ENCODE data around the gene OR3A2.
A peak's percentile ranks its signal among the peaks of the same experiment; 100 is the strongest.
"Not testable (repeated sequence)": the region's sequence is repeated elsewhere in the genome, so short reads cannot be mapped to it uniquely, and the experiment has no call there.

The OR3A2 gene

DNA sequence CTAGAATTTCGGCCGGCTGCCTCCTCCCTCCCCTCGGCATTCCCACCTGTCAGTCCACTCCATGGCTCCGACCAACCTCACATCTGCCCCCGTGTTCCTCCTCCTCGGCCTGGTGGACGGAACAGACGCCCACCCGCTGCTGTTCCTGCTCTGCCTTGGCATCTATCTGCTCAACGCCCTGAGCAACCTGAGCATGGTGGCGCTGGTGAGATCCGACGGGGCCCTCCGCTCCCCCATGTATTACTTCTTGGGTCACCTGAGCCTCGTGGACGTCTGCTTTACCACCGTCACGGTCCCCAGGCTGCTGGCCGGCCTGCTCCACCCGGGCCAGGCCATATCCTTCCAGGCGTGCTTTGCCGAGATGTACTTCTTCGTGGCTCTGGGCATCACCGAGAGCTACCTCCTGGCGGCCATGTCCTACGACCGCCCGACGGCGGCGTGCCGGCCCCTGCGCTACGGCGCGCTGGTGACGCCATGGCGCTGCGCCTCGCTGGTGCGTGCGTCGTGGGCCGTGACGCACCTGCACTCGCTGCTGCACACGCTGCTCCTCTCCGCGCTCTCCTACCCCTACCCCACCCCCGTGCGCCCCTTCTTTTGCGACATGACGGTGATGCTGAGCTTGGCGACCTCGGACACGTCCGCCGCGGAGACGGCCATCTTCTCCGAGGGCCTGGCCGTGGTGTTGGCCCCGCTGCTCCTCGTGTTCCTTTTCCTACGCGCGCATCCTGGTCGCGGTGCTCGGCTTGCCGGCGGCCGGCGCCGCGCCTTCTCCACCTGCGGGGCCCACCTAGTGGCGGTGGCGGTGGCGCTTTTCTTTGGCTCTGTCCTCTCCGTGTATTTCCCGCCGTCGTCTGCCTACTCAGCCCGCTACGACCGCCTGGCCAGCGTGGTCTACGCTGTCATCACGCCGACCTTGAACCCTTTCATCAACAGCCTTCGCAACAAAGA is at the start of gene OR3A2:
OR3A2 (minus strand) TSS at position 440 of the 948 bp plus-strand sequence.
- H3K9me3 Mint-ChIP-seq: no peaks in the 10 kb centered on the region
- H3K36me3 Mint-ChIP-seq: no peaks in the 10 kb centered on the region
- peak in 1 of 2 donors; percentile 14 for DNase-seq (ENCODE audit: low spot score in 2 of 2)
- peak; percentile 97 for ATAC-seq
- peak within 1 kb of the TSS; percentile 76 for H3K4me3 Mint-ChIP-seq
- no peaks in the 10 kb centered on the region for H3K4me1 Mint-ChIP-seq
- peak within 1 kb of the TSS; percentile 33 for H3K27ac Mint-ChIP-seq

DNA sequence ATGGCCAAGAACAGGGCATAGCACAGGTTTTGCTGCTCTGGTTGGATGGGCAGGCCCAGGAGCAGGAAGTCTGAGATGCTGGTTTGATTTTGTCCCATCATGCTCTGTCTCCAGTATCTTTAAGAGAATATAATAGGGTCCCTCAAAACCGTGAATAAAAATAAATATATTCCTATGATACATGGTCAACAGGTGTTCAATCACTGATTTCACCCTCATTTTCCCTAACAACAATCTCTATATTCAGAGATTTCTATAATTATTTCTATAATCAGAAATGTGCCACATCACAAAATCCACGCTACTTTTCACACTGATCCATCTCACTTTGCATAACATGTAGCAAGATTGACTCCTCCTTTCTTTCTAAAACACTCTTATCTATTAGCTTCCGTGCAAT is 47.6 kb upstream of the OR3A2 start, which contains the start of gene OR1E2:
OR1E2 (minus strand) TSS at position 101 of the 400 bp plus-strand sequence; CDS start at position 101, 0 bp downstream.
- no peak within 1 kb of the TSS for H3K27ac Mint-ChIP-seq
- no peaks in the 10 kb centered on the region for H3K9me3 Mint-ChIP-seq
- DNase-seq (ENCODE audit: low spot score in 2 of 2): no peak
- no peaks in the 10 kb centered on the region for H3K4me1 Mint-ChIP-seq
- no peak for ATAC-seq
- H3K4me3 Mint-ChIP-seq: no peak within 1 kb of the TSS
- H3K36me3 Mint-ChIP-seq: no peaks in the 10 kb centered on the region

DNA sequence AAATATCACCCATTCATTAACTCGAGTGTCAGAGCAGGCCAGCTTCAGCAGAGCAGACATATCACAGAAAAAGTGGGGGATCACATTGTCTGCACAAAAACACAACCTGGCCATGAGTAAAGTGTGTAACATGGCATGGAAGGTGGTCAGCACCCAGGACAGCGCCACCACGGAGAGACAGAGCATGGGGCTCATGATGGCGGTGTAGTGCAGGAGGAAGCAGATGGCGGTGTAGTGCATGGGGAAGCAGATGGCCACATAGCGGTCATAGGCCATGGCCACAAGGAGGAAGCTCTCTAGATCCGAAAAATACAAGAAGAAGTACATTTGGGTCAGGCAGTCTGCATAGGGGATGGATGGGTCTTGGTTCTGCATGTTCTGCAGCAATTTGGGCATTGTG is 47.1 kb upstream of the OR3A2 start:
- not testable (repeated sequence) for H3K4me1 Mint-ChIP-seq; H3K36me3 Mint-ChIP-seq; H3K4me3 Mint-ChIP-seq; H3K27ac Mint-ChIP-seq; H3K9me3 Mint-ChIP-seq; DNase-seq (ENCODE audit: low spot score in 2 of 2)
- ATAC-seq: peak; percentile 40

- ATAC-seq (no peak), DNase-seq (ENCODE audit: low spot score in 2 of 2) (no peak)
- no peak overlapping the region for H3K27ac Mint-ChIP-seq
- no peaks in the 10 kb centered on the region for H3K4me1 Mint-ChIP-seq
- no peak overlapping the region for H3K4me3 Mint-ChIP-seq
- H3K36me3 Mint-ChIP-seq: no peaks in the 10 kb centered on the region
- H3K9me3 Mint-ChIP-seq: peaks cover 2% of the 10 kb centered on the region
Observed at GRCh38 chr17:3418222-3418621, 32.1 kb upstream of the OR3A2 start.

DNA sequence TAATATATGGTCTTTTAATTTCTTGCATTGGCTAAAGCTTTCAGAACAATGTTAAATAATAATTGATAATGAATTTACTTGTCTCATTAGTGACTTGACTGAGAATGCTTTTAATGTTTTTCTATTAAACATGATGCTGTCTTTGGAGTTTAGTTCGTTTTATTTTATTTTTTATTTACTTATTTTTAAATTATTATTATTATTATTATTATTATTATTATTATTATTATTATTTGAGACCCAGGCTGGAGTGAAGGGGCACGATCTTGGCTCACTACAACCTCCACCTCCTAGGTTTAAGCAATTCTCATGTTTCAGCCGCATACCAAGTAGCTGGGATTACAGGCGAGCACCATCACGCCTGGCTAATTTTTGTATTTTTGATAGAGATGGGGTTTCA is 29.5 kb upstream of the OR3A2 start:
- Mint-ChIP-seq H3K27ac (no peak overlapping the region), H3K9me3 (no peaks in the 10 kb centered on the region), H3K4me1 (peaks cover 5% of the 10 kb centered on the region), H3K36me3 (no peaks in the 10 kb centered on the region), H3K4me3 (no peak overlapping the region)
- ATAC-seq: no peak
- DNase-seq (ENCODE audit: low spot score in 2 of 2): no peak

- not testable (repeated sequence) for DNase-seq (ENCODE audit: low spot score in 2 of 2); H3K27ac Mint-ChIP-seq; H3K9me3 Mint-ChIP-seq; H3K4me1 Mint-ChIP-seq; H3K36me3 Mint-ChIP-seq; H3K4me3 Mint-ChIP-seq
- ATAC-seq: peak; percentile 11
Observed at GRCh38 chr17:3412216-3412615, 26.1 kb upstream of the OR3A2 start.

- ATAC-seq: no peak
- peaks cover 5% of the 10 kb centered on the region for H3K4me1 Mint-ChIP-seq
- H3K9me3 Mint-ChIP-seq: peaks cover 6% of the 10 kb centered on the region
- no peak within 1 kb of the TSS for H3K4me3 Mint-ChIP-seq
- H3K27ac Mint-ChIP-seq: no peak within 1 kb of the TSS
- DNase-seq (ENCODE audit: low spot score in 2 of 2): no peak
- H3K36me3 Mint-ChIP-seq: no peaks in the 10 kb centered on the region
Observed at GRCh38 chr17:3411070-3411469, 25.0 kb upstream of the OR3A2 start, which contains the start of gene OR3A3. OR3A3 (plus strand) TSS chr17:3411370.

GRCh38 chr17:3403856-3404255 is 17.7 kb upstream of the OR3A2 start:
- H3K4me1 Mint-ChIP-seq; DNase-seq (ENCODE audit: low spot score in 2 of 2); H3K4me3 Mint-ChIP-seq; ATAC-seq; H3K36me3 Mint-ChIP-seq; H3K27ac Mint-ChIP-seq; H3K9me3 Mint-ChIP-seq: not testable (repeated sequence)

DNA sequence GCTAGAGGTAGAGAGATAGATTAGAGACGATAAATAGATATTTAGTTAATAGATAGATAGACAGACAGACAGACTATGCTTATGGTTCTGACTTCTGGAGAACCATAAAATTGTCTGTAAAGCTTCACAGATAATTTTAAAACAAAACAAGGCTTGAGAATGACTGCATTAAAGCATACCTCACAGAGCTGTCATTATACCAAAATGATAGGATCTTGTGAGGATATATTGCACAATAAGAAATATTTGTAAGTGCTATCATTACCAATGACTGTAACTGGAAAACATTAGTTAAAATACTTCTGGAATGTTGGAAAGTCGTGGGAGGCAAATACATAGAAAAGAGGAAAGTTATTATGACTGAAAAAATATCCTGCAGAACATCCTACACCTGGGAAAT is 15.7 kb upstream of the OR3A2 start:
- DNase-seq (ENCODE audit: low spot score in 2 of 2): no peak
- no peak overlapping the region for H3K27ac Mint-ChIP-seq
- no peaks in the 10 kb centered on the region for H3K4me1 Mint-ChIP-seq
- H3K4me3 Mint-ChIP-seq: no peak overlapping the region
- ATAC-seq: no peak
- no peaks in the 10 kb centered on the region for H3K36me3 Mint-ChIP-seq
- H3K9me3 Mint-ChIP-seq: no peaks in the 10 kb centered on the region

DNA sequence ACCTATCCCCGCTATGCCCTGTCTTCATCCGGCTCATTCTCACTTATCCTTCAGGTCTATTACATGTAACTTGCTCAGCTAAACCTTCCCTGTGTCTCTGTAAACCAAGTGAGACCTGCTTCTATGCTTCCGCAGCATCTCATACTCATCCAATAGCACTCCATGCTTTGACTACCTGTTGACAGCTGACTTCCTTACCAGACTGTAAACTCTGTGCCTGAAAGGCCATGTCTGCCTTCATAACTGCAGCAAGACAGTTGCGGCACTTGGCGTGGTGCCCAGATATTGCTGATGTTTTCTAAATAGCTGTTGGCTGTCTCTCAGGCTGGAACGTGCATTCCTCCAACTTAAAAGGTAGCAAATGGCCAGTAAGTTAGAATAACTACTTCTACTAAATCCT is 13.9 kb upstream of the OR3A2 start:
- no peak overlapping the region for H3K4me3 Mint-ChIP-seq
- DNase-seq (ENCODE audit: low spot score in 2 of 2) (no peak), ATAC-seq (no peak)
- no peaks in the 10 kb centered on the region for H3K4me1 Mint-ChIP-seq
- peaks cover 3% of the 10 kb centered on the region for H3K9me3 Mint-ChIP-seq
- H3K36me3 Mint-ChIP-seq: no peaks in the 10 kb centered on the region
- H3K27ac Mint-ChIP-seq: no peak overlapping the region

DNA sequence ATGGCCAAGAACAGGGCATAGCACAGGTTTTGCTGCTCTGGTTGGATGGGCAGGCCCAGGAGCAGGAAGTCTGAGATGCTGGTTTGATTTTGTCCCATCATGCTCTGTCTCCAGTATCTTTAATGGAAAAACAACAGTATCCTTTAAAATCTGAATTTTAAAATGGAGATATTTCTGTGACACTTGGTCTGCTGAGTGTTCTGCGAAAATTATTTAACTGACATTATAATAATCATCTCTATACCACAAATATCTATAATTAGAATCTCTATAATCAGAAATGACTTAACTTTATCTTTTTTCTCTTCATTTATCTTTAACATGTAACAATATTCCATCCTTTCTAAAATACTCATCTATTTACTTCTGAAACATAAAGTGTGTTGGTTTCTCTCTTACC is 12.2 kb upstream of the OR3A2 start, which contains the start of gene OR1E1:
OR1E1 (minus strand) TSS at position 101 of the 400 bp plus-strand sequence; CDS start at position 101, 0 bp downstream.
- ATAC-seq: no peak
- Mint-ChIP-seq H3K4me3 (no peak within 1 kb of the TSS), H3K4me1 (no peaks in the 10 kb centered on the region), H3K9me3 (peaks cover 3% of the 10 kb centered on the region), H3K27ac (no peak within 1 kb of the TSS), H3K36me3 (no peaks in the 10 kb centered on the region)
- DNase-seq (ENCODE audit: low spot score in 2 of 2): no peak

DNA sequence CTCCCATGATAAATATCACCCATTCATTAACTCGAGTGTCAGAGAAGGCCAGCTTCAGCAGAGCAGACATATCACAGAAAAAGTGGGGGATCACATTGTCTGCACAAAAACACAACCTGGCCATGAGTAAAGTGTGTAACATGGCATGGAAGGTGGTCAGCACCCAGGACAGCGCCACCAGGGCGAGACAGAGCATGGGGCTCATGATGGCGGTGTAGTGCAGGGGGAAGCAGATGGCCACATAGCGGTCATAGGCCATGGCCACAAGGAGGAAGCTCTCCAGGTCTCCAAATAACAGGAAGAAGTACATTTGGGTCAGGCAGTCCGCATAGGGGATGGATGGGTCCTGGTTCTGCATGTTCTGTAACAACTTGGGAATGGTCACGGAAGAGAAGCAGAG is 11.7 kb upstream of the OR3A2 start:
- DNase-seq (ENCODE audit: low spot score in 2 of 2); H3K27ac Mint-ChIP-seq; ATAC-seq; H3K4me3 Mint-ChIP-seq; H3K4me1 Mint-ChIP-seq; H3K9me3 Mint-ChIP-seq; H3K36me3 Mint-ChIP-seq: not testable (repeated sequence)

- H3K9me3 Mint-ChIP-seq: no peaks in the 10 kb centered on the region
- no peak for DNase-seq (ENCODE audit: low spot score in 2 of 2)
- no peak overlapping the region for H3K4me3 Mint-ChIP-seq
- H3K36me3 Mint-ChIP-seq: no peaks in the 10 kb centered on the region
- ATAC-seq: no peak
- H3K27ac Mint-ChIP-seq: no peak overlapping the region
- no peaks in the 10 kb centered on the region for H3K4me1 Mint-ChIP-seq
Observed at GRCh38 chr17:3389791-3390190, 3.7 kb upstream of the OR3A2 start.

GRCh38 chr17:3381957-3382356 is 4.2 kb downstream of the OR3A2 start:
- ATAC-seq (no peak), DNase-seq (ENCODE audit: low spot score in 2 of 2) (no peak)
- no peak overlapping the region for H3K4me3 Mint-ChIP-seq
- H3K36me3 Mint-ChIP-seq: no peaks in the 10 kb centered on the region
- H3K27ac Mint-ChIP-seq: no peak overlapping the region
- H3K4me1 Mint-ChIP-seq: no peaks in the 10 kb centered on the region
- H3K9me3 Mint-ChIP-seq: no peaks in the 10 kb centered on the region

GRCh38 chr17:3378321-3378720 is 7.8 kb downstream of the OR3A2 start:
- Mint-ChIP-seq H3K27ac (no peak overlapping the region), H3K9me3 (no peaks in the 10 kb centered on the region), H3K4me1 (no peaks in the 10 kb centered on the region), H3K36me3 (peaks cover 6% of the 10 kb centered on the region), H3K4me3 (no peak overlapping the region)
- no peak for ATAC-seq
- DNase-seq (ENCODE audit: low spot score in 2 of 2): no peak

DNA sequence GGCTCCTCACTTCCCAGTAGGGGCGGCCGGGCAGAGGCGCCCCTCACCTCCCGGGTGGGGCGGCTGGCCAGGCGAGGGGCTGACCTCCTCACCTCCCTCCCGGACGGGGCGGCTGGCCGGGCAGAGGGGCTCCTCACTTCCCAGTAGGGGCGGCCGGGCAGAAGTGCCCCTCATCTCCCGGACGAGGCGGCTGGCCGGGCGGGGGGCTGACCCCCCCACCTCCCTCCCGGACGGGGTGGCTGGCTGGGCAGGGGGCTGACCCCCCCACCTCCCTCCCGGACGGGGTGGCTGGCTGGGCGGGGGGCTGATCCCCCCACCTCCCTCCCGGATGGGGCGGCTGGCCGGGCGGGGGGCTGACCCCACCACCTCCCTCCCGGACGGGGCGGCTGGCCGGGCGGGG is 14.9 kb downstream of the OR3A2 start:
- ATAC-seq; DNase-seq (ENCODE audit: low spot score in 2 of 2); H3K27ac Mint-ChIP-seq; H3K36me3 Mint-ChIP-seq; H3K4me1 Mint-ChIP-seq; H3K9me3 Mint-ChIP-seq; H3K4me3 Mint-ChIP-seq: not testable (repeated sequence)
